ENCODE measurements around the gene DCANP1.

DNA sequence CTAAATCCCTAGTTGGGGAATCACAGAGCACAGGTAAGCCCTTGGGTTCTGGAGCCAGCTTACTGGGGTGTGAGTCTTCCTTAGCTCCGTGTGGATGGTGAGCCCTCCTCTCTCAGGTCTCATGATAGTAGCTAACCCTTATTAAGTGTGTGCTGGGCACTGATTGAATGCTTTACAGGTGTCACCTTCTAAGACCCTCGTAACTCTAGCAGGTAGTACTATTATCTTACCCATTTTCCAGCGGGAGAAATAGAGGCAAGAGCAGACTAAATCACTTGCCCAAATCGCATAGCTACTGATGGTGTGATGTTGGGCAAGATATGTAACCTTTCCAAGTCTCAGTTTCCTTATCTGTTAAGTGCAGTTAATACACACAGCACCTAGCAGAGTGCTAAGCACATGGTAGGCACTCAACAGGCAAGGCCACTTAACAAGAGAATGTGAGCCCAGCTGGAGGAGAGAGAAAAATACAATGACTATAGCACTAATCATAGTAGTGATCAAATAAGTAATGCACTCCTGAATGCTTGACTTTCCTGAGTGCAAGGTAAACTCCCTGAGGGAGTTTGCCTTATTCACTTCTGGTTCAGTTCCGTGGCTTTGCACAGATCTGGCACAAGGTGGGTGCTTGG is at the start of gene DCANP1:
- TF ChIP-seq, protein P1, sequence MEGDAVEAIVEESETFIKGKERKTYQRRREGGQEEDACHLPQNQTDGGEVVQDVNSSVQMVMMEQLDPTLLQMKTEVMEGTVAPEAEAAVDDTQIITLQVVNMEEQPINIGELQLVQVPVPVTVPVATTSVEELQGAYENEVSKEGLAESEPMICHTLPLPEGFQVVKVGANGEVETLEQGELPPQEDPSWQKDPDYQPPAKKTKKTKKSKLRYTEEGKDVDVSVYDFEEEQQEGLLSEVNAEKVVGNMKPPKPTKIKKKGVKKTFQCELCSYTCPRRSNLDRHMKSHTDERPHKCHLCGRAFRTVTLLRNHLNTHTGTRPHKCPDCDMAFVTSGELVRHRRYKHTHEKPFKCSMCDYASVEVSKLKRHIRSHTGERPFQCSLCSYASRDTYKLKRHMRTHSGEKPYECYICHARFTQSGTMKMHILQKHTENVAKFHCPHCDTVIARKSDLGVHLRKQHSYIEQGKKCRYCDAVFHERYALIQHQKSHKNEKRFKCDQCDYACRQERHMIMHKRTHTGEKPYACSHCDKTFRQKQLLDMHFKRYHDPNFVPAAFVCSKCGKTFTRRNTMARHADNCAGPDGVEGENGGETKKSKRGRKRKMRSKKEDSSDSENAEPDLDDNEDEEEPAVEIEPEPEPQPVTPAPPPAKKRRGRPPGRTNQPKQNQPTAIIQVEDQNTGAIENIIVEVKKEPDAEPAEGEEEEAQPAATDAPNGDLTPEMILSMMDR (IDR thresholded peaks at IDR 0.05; ENCODE audit: low read length), result no peak
- no peak for TF ChIP-seq EZH2 (IDR thresholded peaks at IDR 0.05; ENCODE audit: borderline replicate concordance, low read length)
